GM21515 (cell line): Measurements from ENCODE around the gene NHSL1.

Experiments
- ATAC-seq: cut with Tn5 transposase; IDR thresholded peaks from one replicate; pipeline ENCODE4 v1.9.1; 2021; ENCODE audit not compliant: unreplicated experiment

The NHSL1 gene

GRCh38 chr6:138404666-138405337, 94.5 kb downstream of the NHSL1 start:
- ATAC-seq = peak; percentile 7

GRCh38 chr6:138403801-138404665, 95.3 kb downstream of the NHSL1 start, which contains the start of gene HEBP2:
Gene HEBP2 (plus strand): TSS chr6:138404223. CDS start chr6:138404496, 273 bp downstream.
- peak; percentile 95 for ATAC-seq

GRCh38 chr6:138403324-138403800, 95.9 kb downstream of the NHSL1 start:
- ATAC-seq = peak; percentile 17

GRCh38 chr6:138402838-138403187, 96.5 kb downstream of the NHSL1 start:
- ATAC-seq = no peak

- ATAC-seq = no peak
Measured at GRCh38 chr6:138401960-138402837, 97.1 kb downstream of the NHSL1 start.

- ATAC-seq = no peak
Measured at GRCh38 chr6:138400326-138400725, 99.0 kb downstream of the NHSL1 start.

GRCh38 chr6:138397128-138398122, 101.9 kb downstream of the NHSL1 start:
- no peak for ATAC-seq

GRCh38 chr6:138396709-138397108, 102.6 kb downstream of the NHSL1 start:
- ATAC-seq = no peak

GRCh38 chr6:138393871-138394783, 105.2 kb downstream of the NHSL1 start:
- no peak for ATAC-seq

- no peak for ATAC-seq
Measured at GRCh38 chr6:138389551-138389950, 109.7 kb downstream of the NHSL1 start.

GRCh38 chr6:138387577-138388368, 111.5 kb downstream of the NHSL1 start:
- no peak for ATAC-seq

GRCh38 chr6:138386897-138387296, 112.4 kb downstream of the NHSL1 start:
- ATAC-seq = no peak

- ATAC-seq = no peak
Measured at GRCh38 chr6:138383776-138384175, 115.5 kb downstream of the NHSL1 start.

GRCh38 chr6:138382498-138383265, 116.6 kb downstream of the NHSL1 start:
- ATAC-seq = no peak

GRCh38 chr6:138378463-138378862, 120.8 kb downstream of the NHSL1 start:
- no peak for ATAC-seq

GRCh38 chr6:138377844-138378243, 121.5 kb downstream of the NHSL1 start, which contains the start of gene SMIM28:
Gene SMIM28 (plus strand): TSS chr6:138377905. CDS start chr6:138378073, 168 bp downstream.
- ATAC-seq = no peak

GRCh38 chr6:138377042-138377441, 122.3 kb downstream of the NHSL1 start:
- ATAC-seq = no peak
